A549 (cell line): ENCODE results near the gene TAX1BP1.

Experiments used
- CEBPB ChIP-seq, 2 experiments: fragments of >200 bp in 1 of 2; sonication (Bioruptor Twin) in 1 of 2; formaldehyde crosslinking in 1 of 2; IDR thresholded peaks; 2 replicates each; pipeline ENCODE4 v1.6.1; 2012 to 2016
- EP300 ChIP-seq, 2 experiments: fragments of >200 bp; sonication (Bioruptor Twin); formaldehyde crosslinking; IDR thresholded peaks; 2 replicates in 1 of 2; 3 replicates in 1 of 2; pipeline ENCODE4 v1.6.1; 2016 to 2017
- JUN ChIP-seq, 2 experiments: fragments of >200 bp; sonication (Bioruptor Twin); formaldehyde crosslinking; IDR thresholded peaks; 2 replicates in 1 of 2; 3 replicates in 1 of 2; pipeline ENCODE4 v1.6.1; 2016 to 2017
- JUNB ChIP-seq: fragments of >200 bp; sonication (Bioruptor Twin); formaldehyde crosslinking; IDR thresholded peaks from 2 replicates; pipeline ENCODE4 v1.6.1; 2016
- PHF8 ChIP-seq: fragments of 200-600 bp; sonication (generic); IDR thresholded peaks from 2 replicates; pipeline ENCODE4 v1.6.1; 2016; ENCODE audit warnings: low read depth, mild to moderate bottlenecking, antibody characterized with exemption, moderate library complexity, borderline replicate concordance
- POLR2A ChIP-seq: IDR thresholded peaks from 2 replicates; pipeline ENCODE4 v1.6.1; 2012; ENCODE audit warnings: mild to moderate bottlenecking, low read length
- RAD21 ChIP-seq, 2 experiments: fragments of >200 bp in 1 of 2; sonication (Bioruptor Twin) in 1 of 2; formaldehyde crosslinking in 1 of 2; IDR thresholded peaks in 1 of 2; conservative IDR thresholded peaks in 1 of 2; 2 replicates in 1 of 2; 3 replicates in 1 of 2; pipeline ENCODE4 v1.6.1; 2012 to 2018; ENCODE audit warnings: inconsistent platforms in 1 of 2
- RCOR1 ChIP-seq: fragments of 150-350 bp; IDR thresholded peaks from 2 replicates; pipeline ENCODE4 v1.6.1; 2014; ENCODE audit warnings: antibody characterized with exemption, low read length, low read depth
- TF ChIP-seq, protein P1 (sequence below): fragments of >200 bp; sonication (Bioruptor Twin); formaldehyde crosslinking; IDR thresholded peaks from 3 replicates; pipeline ENCODE4 v1.5.1; 2016
- TF ChIP-seq, protein P2 (sequence below): fragments of 150-350 bp; IDR thresholded peaks from 2 replicates; pipeline ENCODE4 v1.6.1; 2014; ENCODE audit warnings: low read depth, mild to moderate bottlenecking, low read length

DNA sequence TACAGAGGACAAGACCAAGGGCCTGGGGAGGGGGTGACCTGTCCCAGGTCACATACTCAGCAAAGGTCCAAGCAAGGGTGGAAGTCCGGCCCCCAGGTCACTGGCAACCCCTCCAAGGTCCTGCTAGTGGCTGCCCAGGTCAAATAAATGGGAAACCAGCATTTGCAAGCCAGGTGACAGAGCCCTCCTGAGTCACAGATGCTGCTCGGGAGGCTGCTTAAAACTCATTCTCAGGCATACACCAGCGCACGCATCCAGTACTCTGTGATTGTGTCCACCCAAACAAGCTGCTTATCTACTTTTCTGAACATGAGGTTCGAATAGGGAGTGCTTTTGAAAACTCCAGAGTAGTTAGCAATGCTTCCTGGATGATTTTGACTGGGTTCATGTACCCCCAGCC lies 130.6 kb downstream of the TAX1BP1 start:
- no peak for TF ChIP-seq CEBPB (IDR thresholded peaks at IDR 0.05)
- TF ChIP-seq, protein P1, sequence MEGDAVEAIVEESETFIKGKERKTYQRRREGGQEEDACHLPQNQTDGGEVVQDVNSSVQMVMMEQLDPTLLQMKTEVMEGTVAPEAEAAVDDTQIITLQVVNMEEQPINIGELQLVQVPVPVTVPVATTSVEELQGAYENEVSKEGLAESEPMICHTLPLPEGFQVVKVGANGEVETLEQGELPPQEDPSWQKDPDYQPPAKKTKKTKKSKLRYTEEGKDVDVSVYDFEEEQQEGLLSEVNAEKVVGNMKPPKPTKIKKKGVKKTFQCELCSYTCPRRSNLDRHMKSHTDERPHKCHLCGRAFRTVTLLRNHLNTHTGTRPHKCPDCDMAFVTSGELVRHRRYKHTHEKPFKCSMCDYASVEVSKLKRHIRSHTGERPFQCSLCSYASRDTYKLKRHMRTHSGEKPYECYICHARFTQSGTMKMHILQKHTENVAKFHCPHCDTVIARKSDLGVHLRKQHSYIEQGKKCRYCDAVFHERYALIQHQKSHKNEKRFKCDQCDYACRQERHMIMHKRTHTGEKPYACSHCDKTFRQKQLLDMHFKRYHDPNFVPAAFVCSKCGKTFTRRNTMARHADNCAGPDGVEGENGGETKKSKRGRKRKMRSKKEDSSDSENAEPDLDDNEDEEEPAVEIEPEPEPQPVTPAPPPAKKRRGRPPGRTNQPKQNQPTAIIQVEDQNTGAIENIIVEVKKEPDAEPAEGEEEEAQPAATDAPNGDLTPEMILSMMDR, result no peak
- no peak for TF ChIP-seq PHF8
- TF ChIP-seq RAD21 (conservative IDR thresholded peaks at IDR 0.05 in 1 of 2, IDR thresholded peaks at IDR 0.05 in 1 of 2), result no peak
- no peak for TF ChIP-seq POLR2A
- TF ChIP-seq JUN (IDR thresholded peaks at IDR 0.05), result no peak
- no peak for TF ChIP-seq RCOR1
- no peak for TF ChIP-seq EP300 (IDR thresholded peaks at IDR 0.05)
- TF ChIP-seq, protein P2, sequence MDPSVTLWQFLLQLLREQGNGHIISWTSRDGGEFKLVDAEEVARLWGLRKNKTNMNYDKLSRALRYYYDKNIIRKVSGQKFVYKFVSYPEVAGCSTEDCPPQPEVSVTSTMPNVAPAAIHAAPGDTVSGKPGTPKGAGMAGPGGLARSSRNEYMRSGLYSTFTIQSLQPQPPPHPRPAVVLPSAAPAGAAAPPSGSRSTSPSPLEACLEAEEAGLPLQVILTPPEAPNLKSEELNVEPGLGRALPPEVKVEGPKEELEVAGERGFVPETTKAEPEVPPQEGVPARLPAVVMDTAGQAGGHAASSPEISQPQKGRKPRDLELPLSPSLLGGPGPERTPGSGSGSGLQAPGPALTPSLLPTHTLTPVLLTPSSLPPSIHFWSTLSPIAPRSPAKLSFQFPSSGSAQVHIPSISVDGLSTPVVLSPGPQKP, result no peak
- TF ChIP-seq JUNB, result no peak
